Measurements from ENCODE around the gene NET1. TPM values are rescaled to one million over a fixed set of nuclear protein-coding genes. Genes with fewer than 3 reads are reported as not detected.
A peak's percentile ranks its signal among the peaks of the same experiment; 100 is the strongest.

Gene NET1
- total RNA-seq, 2 experiments from 2014 or later: 20.3 to 22.7 TPM

DNA sequence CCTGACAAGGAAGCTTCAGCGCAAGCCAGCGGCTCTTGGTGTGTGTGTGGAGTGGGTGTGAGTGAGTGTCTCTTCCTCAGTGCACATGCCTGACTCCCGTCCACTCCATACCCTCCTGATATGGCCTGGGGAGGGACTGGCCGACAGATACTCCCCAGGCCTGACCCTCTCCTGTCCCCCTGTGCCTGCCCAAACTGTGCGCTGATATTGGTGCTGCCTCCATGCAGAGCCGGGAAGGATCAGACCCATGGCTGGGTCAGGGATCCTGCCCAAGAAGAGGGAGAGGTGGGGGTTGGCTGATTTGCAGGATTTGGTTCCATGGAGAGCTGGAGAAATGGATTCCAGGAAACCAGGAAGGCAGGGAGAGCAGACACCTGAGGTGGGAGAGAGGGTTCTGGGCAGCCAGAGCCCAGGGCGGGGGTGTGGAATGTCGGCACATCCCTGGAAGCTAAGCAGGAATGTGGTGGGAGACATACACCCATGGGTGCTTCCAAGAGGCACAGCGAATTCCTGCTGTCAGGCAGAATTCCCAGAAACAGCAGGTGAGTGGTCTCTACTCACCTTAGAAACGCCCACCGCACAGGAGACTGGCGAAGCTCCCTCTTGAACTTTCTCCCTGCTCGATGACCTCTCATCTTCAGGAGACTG, 80.7 kb downstream of the NET1 start:
- ATAC-seq (ENCODE audit: low read depth): no peak
- H3K4me1 Mint-ChIP-seq: peaks cover 4% of the 10 kb centered on the region
- POLR2A ChIA-PET: no interaction called here
- peaks cover 8% of the 10 kb centered on the region for H3K9me3 Mint-ChIP-seq
- DNase-seq: no peak
- H3K36me3 Mint-ChIP-seq: no peaks in the 10 kb centered on the region
- H3K27me3 Mint-ChIP-seq: peaks cover 2% of the 10 kb centered on the region
- no peak overlapping the region for H3K4me3 Mint-ChIP-seq
- H3K27ac Mint-ChIP-seq: peak overlapping the region; percentile 11

DNA sequence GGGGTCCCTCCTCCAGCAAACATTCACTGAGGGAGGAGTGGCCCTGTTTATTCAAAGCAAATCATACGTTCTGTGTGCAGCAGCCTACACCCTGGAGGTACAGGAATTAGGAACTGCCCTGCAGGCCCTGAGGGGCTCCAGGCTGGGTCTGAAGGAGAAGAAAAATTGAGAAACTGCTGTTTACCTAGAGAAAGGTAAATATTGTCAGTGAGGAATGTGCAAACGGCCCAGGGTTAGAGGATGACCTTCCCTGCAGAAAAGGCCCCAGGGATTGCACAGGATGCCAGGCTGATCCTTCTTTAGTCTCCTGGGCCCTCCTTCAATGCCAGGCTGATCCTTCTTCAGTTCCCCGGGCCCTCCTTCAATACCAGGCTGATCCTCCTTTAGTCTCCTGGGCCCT, 81.3 kb downstream of the NET1 start:
- Mint-ChIP-seq H3K36me3 (no peaks in the 10 kb centered on the region), H3K27ac (no peak overlapping the region), H3K4me3 (no peak overlapping the region), H3K9me3 (peaks cover 8% of the 10 kb centered on the region), H3K27me3 (peaks cover 2% of the 10 kb centered on the region), H3K4me1 (peaks cover 4% of the 10 kb centered on the region)
- POLR2A ChIA-PET: no interaction called here
- DNase-seq (no peak), ATAC-seq (ENCODE audit: low read depth) (no peak)

DNA sequence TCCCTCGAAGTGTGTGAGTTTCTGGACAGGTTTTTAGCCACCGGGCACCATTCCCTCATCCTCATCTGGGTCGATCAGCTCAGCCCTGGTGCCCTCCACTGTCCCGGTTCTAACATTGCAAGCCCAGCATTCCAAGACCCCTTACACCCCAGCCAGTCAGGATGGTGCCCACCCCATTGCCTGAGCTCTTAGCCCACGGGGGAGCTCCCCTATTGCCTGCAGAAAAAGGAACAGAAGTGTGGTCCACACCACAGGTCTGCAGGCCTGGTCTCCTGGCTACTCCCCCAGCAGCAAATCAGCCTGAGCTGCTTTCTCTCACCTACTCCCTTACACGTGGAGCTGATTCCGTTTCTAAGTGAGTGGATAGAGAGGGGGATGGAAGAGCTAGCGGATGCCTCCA, 82.3 kb downstream of the NET1 start:
- POLR2A ChIA-PET: no interaction called here
- H3K27ac Mint-ChIP-seq: no peak overlapping the region
- H3K4me3 Mint-ChIP-seq: no peak overlapping the region
- ATAC-seq (ENCODE audit: low read depth) (no peak), DNase-seq (no peak)
- H3K36me3 Mint-ChIP-seq: no peaks in the 10 kb centered on the region
- peaks cover 2% of the 10 kb centered on the region for H3K27me3 Mint-ChIP-seq
- H3K4me1 Mint-ChIP-seq: peaks cover 4% of the 10 kb centered on the region
- H3K9me3 Mint-ChIP-seq: peaks cover 8% of the 10 kb centered on the region

DNA sequence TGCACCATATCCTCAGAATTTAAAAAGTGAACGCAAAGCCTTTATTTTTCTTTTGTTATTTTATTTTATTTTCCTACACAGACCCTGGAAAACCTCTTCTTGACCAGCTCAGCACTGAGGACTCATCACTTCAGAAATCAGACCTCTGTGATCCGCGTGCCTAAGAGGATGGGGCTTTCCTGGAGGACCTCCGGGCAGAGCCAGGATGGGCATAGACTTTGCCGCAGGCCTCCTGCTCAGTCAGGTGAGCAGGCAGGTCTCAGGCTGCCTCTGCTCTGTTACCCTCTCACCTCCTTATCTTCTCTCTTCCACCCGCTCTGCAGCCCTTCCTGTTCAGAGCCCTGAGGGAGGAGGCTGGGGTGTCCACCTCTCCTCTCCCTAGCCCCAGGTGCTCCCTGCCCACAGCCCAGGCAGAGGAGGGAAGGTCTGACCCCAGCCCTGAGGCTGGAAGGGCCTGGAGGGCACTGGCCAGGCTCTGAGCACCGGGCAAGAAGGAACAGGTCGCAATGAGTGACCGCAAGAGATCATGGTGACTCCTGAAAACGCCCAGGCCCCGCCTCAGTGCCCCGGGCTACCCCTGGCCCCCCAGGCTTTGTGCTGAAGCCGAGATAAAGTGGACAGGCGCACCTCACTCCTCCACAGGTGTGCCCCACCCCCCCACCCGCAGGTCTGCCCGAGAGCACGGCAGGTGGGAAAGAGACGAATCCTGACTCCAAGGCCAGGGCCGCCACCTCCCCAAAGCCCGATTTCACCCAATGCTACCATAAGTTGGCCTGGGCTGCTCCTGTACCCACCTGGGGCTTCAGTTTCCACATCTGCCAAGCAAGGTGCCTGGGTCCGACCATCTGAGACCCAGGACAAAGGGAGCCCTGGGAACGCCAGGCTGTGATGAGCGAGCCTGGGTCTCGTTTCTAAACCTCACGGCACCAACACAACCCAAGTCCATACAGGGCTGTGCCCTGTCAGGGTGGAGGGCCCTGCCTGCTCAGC, 84.2 kb downstream of the NET1 start:
- POLR2A ChIA-PET: no interaction called here
- Mint-ChIP-seq H3K27me3 (peaks cover 12% of the 10 kb centered on the region), H3K9me3 (peaks cover 8% of the 10 kb centered on the region), H3K4me3 (no peak overlapping the region), H3K27ac (no peak overlapping the region), H3K4me1 (no peaks in the 10 kb centered on the region), H3K36me3 (no peaks in the 10 kb centered on the region)
- no peak for ATAC-seq (ENCODE audit: low read depth)
- no peak for DNase-seq

DNA sequence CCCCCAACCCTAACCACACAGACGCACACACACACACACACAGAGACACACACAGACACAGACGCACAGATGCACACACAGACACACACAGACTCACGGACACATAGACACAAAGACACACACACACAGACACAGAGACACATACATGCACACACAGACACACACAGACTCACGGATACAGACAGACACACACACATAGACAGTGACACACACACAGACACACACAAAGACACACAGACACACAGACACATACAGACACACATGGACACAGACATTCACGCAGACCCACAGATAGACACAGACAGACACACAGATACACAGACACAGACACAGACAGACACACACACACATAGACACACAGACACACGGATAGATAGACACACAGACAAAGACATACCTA, 84.9 kb downstream of the NET1 start:
- Mint-ChIP-seq H3K36me3 (no peaks in the 10 kb centered on the region), H3K4me1 (no peaks in the 10 kb centered on the region), H3K4me3 (no peak overlapping the region), H3K27ac (no peak overlapping the region), H3K9me3 (peaks cover 5% of the 10 kb centered on the region), H3K27me3 (peaks cover 12% of the 10 kb centered on the region)
- POLR2A ChIA-PET: no interaction called here
- DNase-seq (no peak), ATAC-seq (ENCODE audit: low read depth) (no peak)

DNA sequence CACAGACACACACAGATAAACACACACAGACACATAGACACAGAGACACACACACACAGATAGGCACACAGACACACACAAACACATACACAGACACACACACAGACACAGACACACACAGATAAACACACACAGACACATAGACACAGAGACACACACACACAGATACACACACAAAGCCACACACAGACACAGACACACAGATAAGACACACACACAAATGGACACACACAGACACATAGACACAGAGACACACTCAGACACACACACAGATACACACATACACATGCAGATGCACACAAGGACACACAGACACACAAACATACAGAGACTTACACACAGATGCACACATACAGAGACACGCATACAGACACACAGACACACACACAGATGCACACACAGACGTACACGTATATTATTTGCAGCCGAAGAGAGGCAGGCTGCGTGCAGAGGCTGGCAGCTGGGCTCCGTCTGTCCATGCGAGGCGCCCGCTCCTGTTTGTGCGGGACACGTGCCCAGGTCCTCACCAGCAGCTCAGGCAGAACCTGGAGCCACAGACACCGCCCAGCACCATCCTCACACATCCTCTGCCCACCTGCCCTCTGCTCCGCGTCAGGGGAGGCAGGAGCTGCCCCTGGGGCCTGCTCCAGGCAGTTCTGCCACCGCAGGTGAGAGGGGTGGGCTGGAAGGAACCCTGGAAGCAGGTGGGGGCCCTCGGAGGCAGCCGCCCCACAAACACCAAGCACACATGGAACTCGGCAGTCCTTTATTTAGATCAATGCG, 85.8 kb downstream of the NET1 start:
- no peaks in the 10 kb centered on the region for H3K36me3 Mint-ChIP-seq
- DNase-seq (no peak), ATAC-seq (ENCODE audit: low read depth) (no peak)
- POLR2A ChIA-PET: no interaction called here
- no peak overlapping the region for H3K4me3 Mint-ChIP-seq
- no peaks in the 10 kb centered on the region for H3K9me3 Mint-ChIP-seq
- H3K4me1 Mint-ChIP-seq: no peaks in the 10 kb centered on the region
- H3K27me3 Mint-ChIP-seq: peaks cover 17% of the 10 kb centered on the region
- H3K27ac Mint-ChIP-seq: no peak overlapping the region

DNA sequence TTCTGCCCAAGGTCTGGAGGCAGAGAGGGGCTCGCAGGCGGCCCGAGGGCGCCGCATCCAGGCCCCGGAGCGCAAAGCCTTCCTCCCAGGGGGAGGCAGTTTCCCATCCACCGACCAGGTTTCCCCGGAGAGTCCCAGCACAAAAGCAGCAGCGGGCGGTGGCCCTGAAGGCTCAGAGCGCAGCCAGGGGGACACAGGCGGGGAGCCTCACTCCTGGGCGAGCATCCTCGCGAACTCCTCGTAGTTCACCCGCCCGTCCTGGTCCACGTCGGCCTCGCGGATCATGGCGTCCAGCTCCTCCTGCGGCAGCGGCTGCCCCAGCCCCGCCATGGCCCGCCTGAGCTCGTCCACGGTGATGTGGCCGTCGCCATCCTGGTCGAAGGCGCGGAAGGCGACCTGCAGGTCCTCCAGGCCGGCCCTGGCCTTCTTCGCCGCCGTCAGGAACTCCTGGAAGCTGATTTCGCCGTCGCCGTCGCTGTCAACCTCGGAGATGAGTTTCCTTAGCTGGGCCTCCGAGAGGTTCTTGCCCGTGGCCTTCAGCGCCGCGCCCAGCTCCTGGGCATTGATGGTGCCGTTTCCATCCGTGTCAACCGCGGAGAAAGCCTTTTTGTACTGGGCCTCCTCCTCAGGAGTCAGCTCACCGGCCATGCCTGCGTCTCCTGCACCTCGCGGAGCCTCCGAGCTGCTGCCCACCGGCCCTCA, 86.6 kb downstream of the NET1 start:
- no peak overlapping the region for H3K4me3 Mint-ChIP-seq

DNA sequence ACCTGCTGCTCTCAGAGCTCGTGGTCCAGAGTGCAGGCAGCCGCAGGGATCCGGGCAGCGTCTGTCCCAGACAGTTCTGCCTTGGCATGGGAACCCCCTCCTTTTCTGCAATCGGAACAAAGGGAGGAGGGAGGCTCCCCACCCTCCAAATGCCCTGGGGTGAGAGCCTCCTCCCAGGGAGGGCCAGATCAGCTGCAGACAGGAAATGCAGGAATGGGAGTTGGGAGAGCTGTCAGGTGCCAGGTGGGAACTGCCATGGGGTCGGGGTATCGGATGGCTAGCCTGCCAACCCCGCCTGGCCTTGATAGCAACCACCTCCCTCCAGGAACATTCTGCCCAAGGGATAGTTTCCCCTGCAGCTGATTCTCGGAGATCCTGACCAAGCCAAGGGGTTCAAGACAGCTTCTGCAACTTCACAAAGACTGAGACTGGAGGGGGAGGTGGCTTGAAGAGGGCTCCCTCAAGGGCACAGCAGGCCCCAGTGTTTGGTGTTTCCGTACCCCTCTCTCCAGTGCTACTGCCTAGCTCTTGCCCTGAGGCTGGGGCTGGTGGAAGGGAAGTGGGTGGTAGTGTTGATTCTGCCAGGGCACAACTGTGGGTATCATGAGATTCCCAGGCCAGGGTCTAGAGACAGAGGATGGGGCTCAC, 87.3 kb downstream of the NET1 start, which contains the start of gene CALML5:
TSS of gene CALML5 (minus strand) at position 78 of the 648 bp plus-strand sequence. CDS start 132 bp downstream, outside the sequence.
- no peaks in the 10 kb centered on the region for H3K36me3 Mint-ChIP-seq
- ATAC-seq (ENCODE audit: low read depth) (no peak), DNase-seq (no peak)
- no peak within 1 kb of the TSS for H3K4me3 Mint-ChIP-seq
- no peaks in the 10 kb centered on the region for H3K9me3 Mint-ChIP-seq
- POLR2A ChIA-PET: no interaction called here
- no peak within 1 kb of the TSS for H3K27ac Mint-ChIP-seq
- H3K4me1 Mint-ChIP-seq: peaks cover 2% of the 10 kb centered on the region
- peaks cover 16% of the 10 kb centered on the region for H3K27me3 Mint-ChIP-seq

More for the DNA sequence above, 86.6 kb downstream of the NET1 start:
- H3K4me1 Mint-ChIP-seq: peaks cover under 1% of the 10 kb centered on the region
- H3K9me3 Mint-ChIP-seq: no peaks in the 10 kb centered on the region
- DNase-seq: no peak
- no peak for ATAC-seq (ENCODE audit: low read depth)
- no peak overlapping the region for H3K27ac Mint-ChIP-seq
- peaks cover 17% of the 10 kb centered on the region for H3K27me3 Mint-ChIP-seq
- no peaks in the 10 kb centered on the region for H3K36me3 Mint-ChIP-seq
- POLR2A ChIA-PET: no interaction called here

DNA sequence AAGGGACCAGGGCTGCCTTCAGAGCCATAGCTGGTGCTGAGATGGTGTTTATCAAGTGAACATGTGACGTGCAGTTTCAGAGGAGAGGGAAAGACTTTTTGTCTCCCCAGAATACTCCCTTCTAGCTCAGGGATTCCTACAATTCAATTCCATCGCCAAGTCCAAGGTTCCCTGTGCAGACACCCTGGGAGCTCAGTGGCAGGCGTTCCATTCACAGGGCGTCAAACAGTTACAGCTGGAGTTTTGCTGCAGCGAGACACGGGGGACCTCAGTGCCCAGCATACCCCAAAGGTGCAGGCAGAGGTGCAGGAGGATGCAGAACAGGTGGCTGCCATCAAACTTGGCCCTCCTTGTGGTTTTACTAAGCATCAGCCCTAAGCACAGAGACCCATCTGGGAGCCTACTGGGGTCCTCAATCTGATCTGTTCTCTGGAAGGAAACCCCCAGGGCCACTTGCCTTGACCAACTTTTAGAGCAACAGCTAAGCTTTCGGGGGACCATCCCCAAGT, 87.9 kb downstream of the NET1 start:
- Mint-ChIP-seq H3K27ac (no peak overlapping the region), H3K4me1 (peaks cover 2% of the 10 kb centered on the region), H3K27me3 (peaks cover 18% of the 10 kb centered on the region), H3K9me3 (no peaks in the 10 kb centered on the region), H3K4me3 (no peak overlapping the region), H3K36me3 (no peaks in the 10 kb centered on the region)
- ATAC-seq (ENCODE audit: low read depth) (no peak), DNase-seq (no peak)
- POLR2A ChIA-PET: interaction anchor here (1.4 kb wide), 1 partner anchor 51 kb away, joined by 3 read pairs; no protein-coding TSS in a partner anchor

DNA sequence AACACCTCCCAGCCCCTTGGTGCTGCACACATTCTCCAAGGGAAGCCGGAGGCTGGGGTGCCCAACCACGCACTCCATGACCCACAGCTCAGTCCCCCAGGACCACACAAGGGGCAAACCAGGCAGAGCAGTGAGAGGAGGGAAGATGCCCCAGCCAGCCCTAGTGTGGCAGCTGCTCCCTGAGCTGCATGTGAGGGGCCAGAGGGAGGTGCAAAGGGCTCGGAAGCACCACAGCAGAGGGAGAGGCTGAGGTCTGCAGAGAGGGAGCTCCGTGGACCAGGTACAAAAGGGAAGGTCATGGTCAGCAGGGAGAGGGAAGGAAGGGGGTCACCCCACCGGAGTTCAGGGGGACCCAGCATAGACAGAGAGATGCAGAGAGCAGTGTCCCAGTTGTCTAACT, 88.6 kb downstream of the NET1 start:
- DNase-seq: no peak
- Mint-ChIP-seq H3K4me1 (peaks cover 2% of the 10 kb centered on the region), H3K27ac (no peak overlapping the region), H3K4me3 (no peak overlapping the region), H3K36me3 (no peaks in the 10 kb centered on the region), H3K27me3 (peaks cover 18% of the 10 kb centered on the region), H3K9me3 (no peaks in the 10 kb centered on the region)
- POLR2A ChIA-PET: interaction anchor here (1.4 kb wide), 1 partner anchor 51 kb away, joined by 3 read pairs; no protein-coding TSS in a partner anchor
- no peak for ATAC-seq (ENCODE audit: low read depth)

DNA sequence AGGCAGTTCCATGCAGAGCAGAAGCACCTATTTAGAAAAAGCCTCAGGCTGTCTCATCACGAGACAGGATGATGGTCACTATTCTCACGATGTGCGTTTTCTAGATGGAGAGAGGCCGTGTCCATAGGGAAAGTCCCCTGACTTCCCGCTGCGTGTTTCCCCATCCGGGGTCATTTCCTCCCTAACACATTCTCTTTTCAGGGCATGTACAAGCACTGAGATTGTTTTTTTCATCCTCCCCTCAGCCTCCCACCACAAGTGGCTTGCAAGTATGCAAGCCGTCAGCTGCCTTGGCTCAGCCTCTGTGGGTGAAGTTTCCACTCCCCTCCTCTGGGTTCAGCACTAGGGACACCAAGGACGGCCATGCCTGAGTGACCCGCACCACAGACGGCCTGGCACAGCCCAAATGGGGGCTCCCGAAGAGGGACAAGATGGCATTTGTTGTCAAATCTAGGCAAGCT, 89.7 kb downstream of the NET1 start:
- no peaks in the 10 kb centered on the region for H3K9me3 Mint-ChIP-seq
- peaks cover 18% of the 10 kb centered on the region for H3K27me3 Mint-ChIP-seq
- POLR2A ChIA-PET: no interaction called here
- no peaks in the 10 kb centered on the region for H3K36me3 Mint-ChIP-seq
- H3K4me3 Mint-ChIP-seq: no peak overlapping the region
- ATAC-seq (ENCODE audit: low read depth): no peak
- H3K27ac Mint-ChIP-seq: no peak overlapping the region
- peak; percentile 19 for DNase-seq
- H3K4me1 Mint-ChIP-seq: peaks cover 2% of the 10 kb centered on the region
